ENCODE measurements around the gene STX17. TPM values are rescaled to one million over a fixed set of nuclear protein-coding genes. Genes with fewer than 3 reads are reported as not detected.

STX17 gene
- total RNA-seq, 1 donor from 2014 or later: 42.1 TPM

- ATAC-seq (no peak), DNase-seq (ENCODE audit: low spot score) (no peak)
- intact Hi-C loops (cut with DNase I): no loop called here
These were observed 10.3 kb upstream of the STX17 start for GRCh38 chr9:99896119-99896518.

DNA sequence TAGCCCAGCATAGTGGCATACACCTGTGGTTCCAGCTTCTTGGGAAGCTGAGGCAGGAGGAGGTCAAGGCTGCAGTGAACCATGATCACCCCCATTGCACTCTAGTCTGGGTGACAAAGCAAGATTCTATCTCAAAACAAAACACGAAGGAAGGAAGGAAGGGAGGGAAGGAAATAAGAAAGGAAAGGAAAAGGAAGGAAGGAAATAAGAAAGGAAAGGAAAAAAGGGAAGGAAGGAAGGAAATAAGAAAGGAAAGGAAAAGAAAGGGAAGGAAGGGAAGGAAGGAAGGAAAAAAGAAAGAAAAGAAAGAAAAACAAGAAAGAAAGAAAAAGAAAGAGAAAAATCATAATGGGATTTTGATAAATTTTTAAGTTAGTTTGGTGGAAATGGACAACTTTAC lies 3.1 kb upstream of the STX17 start:
- intact Hi-C loops (cut with DNase I): no loop called here
- ATAC-seq (no peak), DNase-seq (ENCODE audit: low spot score) (no peak)

GRCh38 chr9:99905833-99906402 lies 536 bp upstream of the STX17 start:
- ATAC-seq: no peak
- intact Hi-C loops (cut with DNase I): no loop called here

DNA sequence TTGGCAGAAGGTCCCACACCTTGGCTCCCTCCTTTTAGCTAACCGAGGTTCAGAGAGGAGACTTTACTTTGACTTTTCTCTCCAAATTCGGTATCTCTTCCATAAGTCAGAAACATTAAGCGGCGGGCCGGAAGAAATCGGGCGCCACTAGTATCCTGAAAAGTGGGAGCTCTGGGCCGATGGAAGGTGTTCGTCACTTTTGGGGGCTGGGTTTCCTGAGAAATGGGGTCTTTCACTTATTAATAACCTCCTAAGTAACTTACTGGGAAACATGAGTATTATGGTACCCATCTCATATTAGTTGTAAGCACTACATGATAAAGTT lies 716 bp downstream of the STX17 start:
- ATAC-seq (peak; percentile 33), DNase-seq (ENCODE audit: low spot score) (no peak)
- intact Hi-C loops (cut with DNase I): no loop called here

More at GRCh38 chr9:99905833-99906402, 536 bp upstream of the STX17 start:
- no peak for DNase-seq (ENCODE audit: low spot score)

DNA sequence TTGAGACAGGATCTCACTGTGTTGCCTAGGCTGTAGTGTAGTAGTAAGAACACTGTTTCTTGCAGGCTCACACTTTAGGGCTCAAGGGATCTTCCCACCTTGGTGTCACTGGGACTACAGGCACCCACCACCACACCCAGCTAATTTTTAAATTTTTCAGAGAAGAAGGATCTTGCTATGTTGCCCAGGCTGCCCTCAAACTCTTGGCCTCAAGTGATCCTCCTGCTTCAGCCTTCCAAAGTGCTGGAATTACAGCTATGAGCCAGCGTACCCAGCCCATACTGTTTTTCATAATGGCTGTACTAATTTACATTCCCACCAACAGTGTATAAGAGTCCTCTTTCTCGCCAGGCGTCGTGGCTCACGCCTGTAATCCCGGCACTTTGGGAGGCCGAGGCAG lies 5.1 kb downstream of the STX17 start:
- no peak for ATAC-seq
- no peak for DNase-seq (ENCODE audit: low spot score)
- intact Hi-C loops (cut with DNase I): no loop called here

- ATAC-seq: no peak
These were observed 10.2 kb downstream of the STX17 start for GRCh38 chr9:99916650-99917049.

GRCh38 chr9:99918134-99918533 lies 11.7 kb downstream of the STX17 start:
- intact Hi-C loops (cut with DNase I): no loop called here
- DNase-seq (ENCODE audit: low spot score) (no peak), ATAC-seq (no peak)

More at GRCh38 chr9:99916650-99917049, 10.2 kb downstream of the STX17 start:
- intact Hi-C loops (cut with DNase I): no loop called here
- DNase-seq (ENCODE audit: low spot score): no peak

DNA sequence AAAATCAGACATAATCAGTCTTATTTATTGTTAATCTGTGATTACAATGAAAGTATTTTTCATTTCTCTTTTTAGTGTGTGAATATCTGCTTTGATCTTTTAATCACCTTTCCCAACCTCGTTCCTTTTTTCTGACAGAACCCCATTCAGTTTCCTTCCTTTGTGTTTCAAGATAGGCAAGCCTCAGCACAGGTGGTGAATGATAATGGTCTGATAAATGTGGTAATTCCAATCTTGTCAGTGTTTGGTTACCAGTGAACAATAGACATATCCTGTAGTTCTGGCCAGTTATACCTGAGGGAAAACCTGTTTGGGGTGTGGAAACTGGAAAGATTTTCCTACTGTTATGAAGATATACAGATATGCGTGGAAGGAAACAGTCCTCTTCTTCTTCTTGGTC lies 13.5 kb downstream of the STX17 start:
- DNase-seq (ENCODE audit: low spot score) (no peak), ATAC-seq (no peak)
- intact Hi-C loops (cut with DNase I): no loop called here

GRCh38 chr9:99921875-99922710 lies 15.6 kb downstream of the STX17 start:
- intact Hi-C loops (cut with DNase I): no loop called here
- DNase-seq (ENCODE audit: low spot score) (no peak), ATAC-seq (no peak)

DNA sequence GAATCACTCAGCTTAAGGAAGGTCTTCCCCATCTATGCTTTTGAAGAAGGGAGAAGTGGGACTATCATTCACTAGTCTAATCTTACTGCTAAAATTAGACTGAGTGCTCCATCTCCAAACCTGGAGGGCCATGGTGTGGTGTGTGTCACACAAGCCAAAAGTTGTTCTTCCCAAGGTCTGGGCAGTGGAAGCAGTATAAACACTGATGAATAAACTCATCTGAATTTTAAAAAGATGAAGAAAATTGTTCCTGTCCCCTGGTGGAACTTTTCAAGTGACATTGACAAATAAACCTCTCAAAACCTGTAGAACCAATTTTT lies 16.2 kb downstream of the STX17 start:
- ATAC-seq (no peak), DNase-seq (ENCODE audit: low spot score) (no peak)
- intact Hi-C loops (cut with DNase I): no loop called here

DNA sequence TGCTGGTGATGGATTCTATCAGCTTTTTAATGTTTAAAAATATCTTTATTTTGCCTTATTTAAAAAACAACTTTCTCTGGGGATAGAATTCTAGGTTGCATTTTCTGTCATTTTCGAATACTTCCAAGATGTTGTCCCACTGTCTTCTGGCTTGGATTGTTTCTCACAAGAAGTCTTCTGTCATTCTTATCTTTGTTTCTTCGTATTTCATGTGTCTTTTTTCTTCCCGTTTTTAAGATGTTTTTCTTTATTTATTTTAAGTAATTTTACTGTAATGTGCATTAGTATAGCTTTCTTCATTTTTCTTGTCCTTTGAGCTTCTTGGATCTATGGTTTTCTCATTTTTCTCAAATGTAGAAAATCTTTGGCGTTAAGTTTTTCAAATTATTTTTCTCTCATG lies 19.1 kb downstream of the STX17 start:
- ATAC-seq (no peak), DNase-seq (ENCODE audit: low spot score) (no peak)
- intact Hi-C loops (cut with DNase I): no loop called here

GRCh38 chr9:99929652-99930051 lies 23.2 kb downstream of the STX17 start:
- DNase-seq (ENCODE audit: low spot score): no peak
- intact Hi-C loops (cut with DNase I): no loop called here
- ATAC-seq: no peak

DNA sequence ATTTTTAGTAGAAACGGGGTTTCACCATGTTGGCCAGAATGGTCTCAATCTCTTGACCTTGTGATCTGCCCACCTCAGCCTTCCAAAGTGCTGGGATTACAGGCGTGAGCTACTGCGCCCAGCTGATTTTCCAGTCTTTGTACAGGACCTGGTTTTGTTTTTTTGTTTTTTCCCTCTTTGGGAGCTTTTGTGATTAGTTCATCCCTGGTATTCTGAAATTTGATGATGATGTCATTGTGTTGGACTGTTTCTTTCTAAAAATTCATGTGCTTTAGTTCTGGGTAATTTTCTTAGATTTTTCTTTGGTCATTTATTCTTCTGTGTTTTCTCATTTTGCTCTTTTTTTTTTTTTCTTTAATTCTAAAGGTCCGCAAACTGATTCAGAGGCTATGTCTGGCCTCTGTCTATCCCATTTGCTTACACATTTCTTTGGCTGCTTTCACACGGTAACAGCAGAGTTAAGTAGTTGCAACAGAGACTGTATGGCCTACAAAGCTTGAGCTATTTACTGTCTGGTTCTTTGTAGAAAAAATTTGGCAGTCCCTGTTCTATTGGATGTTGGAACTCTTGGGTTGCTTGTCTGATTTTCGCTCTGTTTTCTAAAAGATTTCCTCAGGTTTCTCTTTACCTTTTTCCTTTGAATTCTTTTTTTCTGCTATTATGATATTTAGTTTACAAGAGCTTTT lies 24.8 kb downstream of the STX17 start:
- intact Hi-C loops (cut with DNase I): no loop called here
- DNase-seq (ENCODE audit: low spot score) (no peak), ATAC-seq (no peak)

DNA sequence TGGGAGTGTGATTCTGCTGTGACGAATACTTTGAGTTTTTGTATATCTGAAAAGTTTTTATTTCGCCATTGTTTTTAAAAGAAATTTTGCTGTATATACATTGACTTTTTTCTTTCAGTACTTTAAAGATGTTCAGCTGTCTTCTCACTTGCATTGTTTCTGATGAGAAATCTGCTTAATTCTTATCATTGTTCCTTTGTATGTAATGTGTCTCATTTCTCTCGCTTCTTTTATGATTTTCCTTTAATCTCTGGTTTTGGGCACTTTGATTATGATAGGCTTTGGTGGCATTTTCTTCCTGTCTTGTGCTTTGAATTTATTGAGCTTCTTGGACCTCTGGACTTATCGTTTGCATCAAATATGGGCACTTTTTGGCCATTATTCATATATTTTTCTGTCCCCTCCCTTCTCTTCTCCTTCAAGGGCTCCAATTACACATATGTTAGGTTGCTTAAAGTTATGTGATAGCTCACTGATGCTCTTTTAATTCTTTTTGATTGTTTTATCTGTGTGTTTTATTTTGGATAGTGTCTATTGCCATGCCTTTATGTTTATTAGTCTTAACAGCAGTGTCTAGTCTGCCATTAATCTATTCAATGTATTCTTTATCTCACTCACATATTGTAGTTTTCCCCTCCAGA lies 30.6 kb downstream of the STX17 start:
- ATAC-seq: no peak
- no peak for DNase-seq (ENCODE audit: low spot score)
- intact Hi-C loops (cut with DNase I): no loop called here

DNA sequence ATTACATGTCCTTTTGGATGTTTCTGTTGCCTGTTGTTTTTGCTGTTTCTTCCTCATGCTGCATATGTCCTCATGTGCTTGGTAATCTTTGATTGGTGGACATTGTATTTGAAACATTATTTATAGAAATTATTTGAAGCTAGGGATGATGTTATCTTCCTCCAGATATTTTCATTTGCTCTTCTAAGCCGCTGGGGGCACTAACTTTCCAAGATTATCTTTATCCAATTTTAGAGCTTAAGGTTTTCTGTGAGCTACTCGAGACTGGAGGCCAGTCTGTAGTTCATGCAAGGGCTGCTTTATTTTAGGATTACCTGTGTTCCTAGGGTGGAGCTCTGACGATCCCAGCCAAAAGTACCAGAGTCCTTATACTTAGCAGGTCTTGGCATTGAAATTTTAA lies 40.9 kb downstream of the STX17 start:
- DNase-seq (ENCODE audit: low spot score) (no peak), ATAC-seq (no peak)
- intact Hi-C loops (cut with DNase I): no loop called here

DNA sequence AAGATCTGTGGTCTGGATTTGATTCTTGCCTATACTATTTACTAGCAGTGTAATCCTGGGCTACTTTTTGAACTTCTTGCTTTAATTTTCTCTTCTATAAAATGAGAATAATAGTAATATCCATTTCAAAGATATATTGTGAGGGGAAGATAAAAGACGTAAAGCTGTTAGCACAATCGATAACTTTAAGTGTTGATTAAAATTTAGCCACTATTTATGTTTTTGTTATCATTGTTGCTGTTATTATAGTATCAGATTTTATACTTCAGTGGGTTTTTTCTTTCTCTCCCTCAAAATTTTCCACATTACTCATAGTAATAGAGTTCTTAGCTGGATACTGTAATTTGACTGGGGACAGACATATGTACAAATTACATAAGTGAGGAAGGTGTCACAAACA lies 42.0 kb downstream of the STX17 start:
- DNase-seq (ENCODE audit: low spot score): no peak
- intact Hi-C loops (cut with DNase I): no loop called here
- ATAC-seq: no peak

- DNase-seq (ENCODE audit: low spot score): no peak
- no peak for ATAC-seq
- intact Hi-C loops (cut with DNase I): no loop called here
These were observed 42.4 kb downstream of the STX17 start for GRCh38 chr9:99948896-99949295.

DNA sequence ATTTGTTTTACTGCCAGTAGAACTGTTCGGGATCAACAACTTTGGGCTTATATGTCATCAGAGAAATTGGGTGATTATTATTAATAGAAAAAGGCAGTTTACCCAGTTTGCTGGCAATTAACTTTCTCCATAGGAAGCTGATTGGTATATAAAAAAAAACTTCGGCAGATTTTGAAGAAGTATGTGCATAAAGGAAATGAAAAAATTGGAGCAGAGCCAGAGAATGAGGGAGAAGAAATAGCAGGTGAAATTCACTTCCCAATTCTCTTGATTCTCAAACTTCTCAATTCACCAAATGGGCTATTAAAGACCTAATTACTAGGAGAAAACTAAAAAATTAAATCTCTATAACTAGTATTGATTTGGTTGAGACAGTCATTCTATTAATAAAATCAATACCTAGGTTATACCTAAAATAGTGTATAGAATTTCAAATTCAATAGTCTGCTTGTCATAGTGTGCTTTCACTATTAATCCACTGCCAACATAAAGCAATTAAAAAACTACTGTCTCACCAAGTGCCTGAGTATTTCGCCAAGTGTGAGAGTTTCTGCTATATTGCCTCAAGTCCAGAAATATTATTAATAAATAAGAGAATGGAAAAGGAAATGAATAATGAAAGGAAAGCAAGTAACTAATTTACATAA lies 47.5 kb downstream of the STX17 start:
- no peak for DNase-seq (ENCODE audit: low spot score)
- no peak for ATAC-seq
- intact Hi-C loops (cut with DNase I): no loop called here

- no peak for ATAC-seq
- intact Hi-C loops (cut with DNase I): no loop called here
These were observed 48.4 kb downstream of the STX17 start for GRCh38 chr9:99954819-99955218.

DNA sequence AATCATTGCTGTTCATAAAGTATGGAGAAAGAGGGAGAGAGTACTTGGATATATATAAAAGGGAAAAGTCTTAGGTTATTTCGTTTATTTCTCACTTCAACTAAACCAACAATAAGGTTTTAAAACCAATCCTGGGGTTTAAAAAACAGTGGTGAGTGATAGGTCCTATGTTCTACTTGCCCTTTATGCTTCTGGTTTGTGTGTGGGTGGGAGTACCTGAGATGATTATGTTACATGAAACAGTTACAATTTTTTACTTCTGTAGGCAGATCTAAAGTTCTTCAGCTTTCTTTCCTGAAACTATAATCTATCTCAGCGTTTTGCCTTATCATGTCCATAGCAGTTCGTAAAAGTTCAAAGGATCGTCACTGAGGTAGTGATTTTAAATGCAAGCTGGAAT lies 49.2 kb downstream of the STX17 start:
- intact Hi-C loops (cut with DNase I): no loop called here
- no peak for DNase-seq (ENCODE audit: low spot score)
- no peak for ATAC-seq

More at GRCh38 chr9:99954819-99955218, 48.4 kb downstream of the STX17 start:
- DNase-seq (ENCODE audit: low spot score): no peak

Data from sciatic nerve (tissue), 2 donors.